Measurements from ENCODE around the gene CD3D.

GRCh38 chr11:118305726-118306125, 36.8 kb downstream of the CD3D start:
- TF ChIP-seq POLR2A (IDR thresholded peaks at IDR 0.05): no peak
- no peak for TF ChIP-seq CTCF (IDR thresholded peaks at IDR 0.05)

Data from heart left ventricle (tissue), 13 donors.